ENCODE measurements around the gene FCER1G. TPM values are rescaled to one million over a fixed set of nuclear protein-coding genes. Genes with fewer than 3 reads are reported as not detected.
A peak's percentile ranks its signal among the peaks of the same experiment; 100 is the strongest.

Gene FCER1G
- total and polyA plus RNA-seq, 9 of the 15 experiments (the other 6 are each of a cell fraction or from before 2014, with no cell fraction given): 0.15 to 0.69 (median 0.31) TPM; not detected in 2

DNA sequence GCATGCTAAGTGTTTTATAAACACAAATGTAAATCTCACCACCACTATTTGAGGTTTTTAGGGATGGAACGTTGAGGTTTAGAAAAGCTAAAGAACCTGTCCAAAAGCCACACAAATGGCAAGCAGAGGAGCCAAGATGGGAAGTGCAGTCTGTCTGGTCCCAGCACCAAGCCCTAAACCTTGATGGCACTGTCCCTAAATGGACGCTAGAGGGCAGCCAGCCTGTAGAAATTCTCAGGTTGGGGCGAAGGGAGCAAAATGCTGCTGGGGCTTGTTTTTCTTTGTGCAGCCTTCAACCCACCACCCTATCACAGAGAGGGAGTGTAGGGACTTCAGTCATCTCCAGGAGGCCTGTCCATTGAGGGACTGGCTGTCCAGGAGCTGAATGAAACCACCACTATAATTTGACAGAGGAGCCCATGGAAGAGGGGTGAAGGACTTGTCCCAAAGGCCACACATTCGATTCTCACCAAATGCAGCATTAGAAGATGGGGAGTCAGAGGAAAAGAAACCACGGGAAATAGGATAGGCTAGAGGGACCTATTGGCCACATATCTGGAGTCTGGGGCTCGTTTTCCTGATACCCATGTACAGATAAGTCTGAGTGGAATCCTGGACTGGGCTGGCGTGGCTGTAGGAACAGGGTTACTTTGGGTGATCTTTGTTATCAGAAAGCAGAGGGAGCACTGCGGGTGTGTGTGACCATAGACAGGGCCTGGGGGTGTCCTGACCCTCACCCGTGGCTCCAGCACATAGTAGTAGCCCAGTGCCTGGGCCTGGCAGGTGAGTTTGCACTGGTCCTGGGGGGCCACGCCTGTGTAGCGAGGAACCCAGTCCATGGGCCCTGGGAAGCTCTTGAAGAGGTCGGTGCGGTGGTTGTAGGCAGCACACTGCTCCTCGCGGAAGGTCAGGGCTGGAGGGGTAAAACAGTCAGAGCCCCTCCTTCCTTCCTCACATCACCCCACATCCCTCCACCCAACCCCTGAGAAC lies 22.3 kb upstream of the FCER1G start (continued):
- TF ChIP-seq, protein P1, sequence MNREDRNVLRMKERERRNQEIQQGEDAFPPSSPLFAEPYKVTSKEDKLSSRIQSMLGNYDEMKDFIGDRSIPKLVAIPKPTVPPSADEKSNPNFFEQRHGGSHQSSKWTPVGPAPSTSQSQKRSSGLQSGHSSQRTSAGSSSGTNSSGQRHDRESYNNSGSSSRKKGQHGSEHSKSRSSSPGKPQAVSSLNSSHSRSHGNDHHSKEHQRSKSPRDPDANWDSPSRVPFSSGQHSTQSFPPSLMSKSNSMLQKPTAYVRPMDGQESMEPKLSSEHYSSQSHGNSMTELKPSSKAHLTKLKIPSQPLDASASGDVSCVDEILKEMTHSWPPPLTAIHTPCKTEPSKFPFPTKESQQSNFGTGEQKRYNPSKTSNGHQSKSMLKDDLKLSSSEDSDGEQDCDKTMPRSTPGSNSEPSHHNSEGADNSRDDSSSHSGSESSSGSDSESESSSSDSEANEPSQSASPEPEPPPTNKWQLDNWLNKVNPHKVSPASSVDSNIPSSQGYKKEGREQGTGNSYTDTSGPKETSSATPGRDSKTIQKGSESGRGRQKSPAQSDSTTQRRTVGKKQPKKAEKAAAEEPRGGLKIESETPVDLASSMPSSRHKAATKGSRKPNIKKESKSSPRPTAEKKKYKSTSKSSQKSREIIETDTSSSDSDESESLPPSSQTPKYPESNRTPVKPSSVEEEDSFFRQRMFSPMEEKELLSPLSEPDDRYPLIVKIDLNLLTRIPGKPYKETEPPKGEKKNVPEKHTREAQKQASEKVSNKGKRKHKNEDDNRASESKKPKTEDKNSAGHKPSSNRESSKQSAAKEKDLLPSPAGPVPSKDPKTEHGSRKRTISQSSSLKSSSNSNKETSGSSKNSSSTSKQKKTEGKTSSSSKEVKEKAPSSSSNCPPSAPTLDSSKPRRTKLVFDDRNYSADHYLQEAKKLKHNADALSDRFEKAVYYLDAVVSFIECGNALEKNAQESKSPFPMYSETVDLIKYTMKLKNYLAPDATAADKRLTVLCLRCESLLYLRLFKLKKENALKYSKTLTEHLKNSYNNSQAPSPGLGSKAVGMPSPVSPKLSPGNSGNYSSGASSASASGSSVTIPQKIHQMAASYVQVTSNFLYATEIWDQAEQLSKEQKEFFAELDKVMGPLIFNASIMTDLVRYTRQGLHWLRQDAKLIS (CRISPR knock-in tag; IDR thresholded peaks at IDR 0.05): no peak
- TF ChIP-seq, protein P2, sequence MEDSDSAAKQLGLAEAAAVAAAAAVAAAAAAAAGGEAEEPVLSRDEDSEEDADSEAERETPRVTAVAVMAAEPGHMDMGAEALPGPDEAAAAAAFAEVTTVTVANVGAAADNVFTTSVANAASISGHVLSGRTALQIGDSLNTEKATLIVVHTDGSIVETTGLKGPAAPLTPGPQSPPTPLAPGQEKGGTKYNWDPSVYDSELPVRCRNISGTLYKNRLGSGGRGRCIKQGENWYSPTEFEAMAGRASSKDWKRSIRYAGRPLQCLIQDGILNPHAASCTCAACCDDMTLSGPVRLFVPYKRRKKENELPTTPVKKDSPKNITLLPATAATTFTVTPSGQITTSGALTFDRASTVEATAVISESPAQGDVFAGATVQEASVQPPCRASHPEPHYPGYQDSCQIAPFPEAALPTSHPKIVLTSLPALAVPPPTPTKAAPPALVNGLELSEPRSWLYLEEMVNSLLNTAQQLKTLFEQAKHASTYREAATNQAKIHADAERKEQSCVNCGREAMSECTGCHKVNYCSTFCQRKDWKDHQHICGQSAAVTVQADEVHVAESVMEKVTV (CRISPR knock-in tag; IDR thresholded peaks at IDR 0.05): peak; percentile 40; the same call in 1 of the 2 replicates
- TF ChIP-seq RCOR1 (IDR thresholded peaks at IDR 0.05; ENCODE audit: borderline replicate concordance in 1 of 2, low read depth in 2 of 2, low read length in 2 of 2) (peak in 1 of 2 experiments; percentile 42; a peak in 1 of 4 replicates), OTX1 (CRISPR knock-in tag; IDR thresholded peaks at IDR 0.05) (no peak), YY1 (IDR thresholded peaks at IDR 0.05; ENCODE audit: borderline replicate concordance in 1 of 3, control insufficient read depth in 1 of 3, extremely low read depth in 1 of 3, insufficient read depth in 3 of 3, insufficient read length in 1 of 3, insufficient replicate concordance in 2 of 3, low read depth in 1 of 3, low read length in 2 of 3) (peak in 1 of 3 experiments; percentile 44), ZNF253 (CRISPR knock-in tag; conservative IDR thresholded peaks at IDR 0.05) (no peak), HDGF (IDR thresholded peaks at IDR 0.05) (peak; percentile 3; the same call in 1 of the 2 replicates), RBM15 (IDR thresholded peaks at IDR 0.05; ENCODE audit: insufficient read depth, low read length) (no peak), FOXA3 (CRISPR knock-in tag; conservative IDR thresholded peaks at IDR 0.05 in 1 of 2, IDR thresholded peaks at IDR 0.05 in 1 of 2) (no peak), NUFIP1 (IDR thresholded peaks at IDR 0.05; ENCODE audit: partially characterized antibody) (no peak)
- TF ChIP-seq, protein P3, sequence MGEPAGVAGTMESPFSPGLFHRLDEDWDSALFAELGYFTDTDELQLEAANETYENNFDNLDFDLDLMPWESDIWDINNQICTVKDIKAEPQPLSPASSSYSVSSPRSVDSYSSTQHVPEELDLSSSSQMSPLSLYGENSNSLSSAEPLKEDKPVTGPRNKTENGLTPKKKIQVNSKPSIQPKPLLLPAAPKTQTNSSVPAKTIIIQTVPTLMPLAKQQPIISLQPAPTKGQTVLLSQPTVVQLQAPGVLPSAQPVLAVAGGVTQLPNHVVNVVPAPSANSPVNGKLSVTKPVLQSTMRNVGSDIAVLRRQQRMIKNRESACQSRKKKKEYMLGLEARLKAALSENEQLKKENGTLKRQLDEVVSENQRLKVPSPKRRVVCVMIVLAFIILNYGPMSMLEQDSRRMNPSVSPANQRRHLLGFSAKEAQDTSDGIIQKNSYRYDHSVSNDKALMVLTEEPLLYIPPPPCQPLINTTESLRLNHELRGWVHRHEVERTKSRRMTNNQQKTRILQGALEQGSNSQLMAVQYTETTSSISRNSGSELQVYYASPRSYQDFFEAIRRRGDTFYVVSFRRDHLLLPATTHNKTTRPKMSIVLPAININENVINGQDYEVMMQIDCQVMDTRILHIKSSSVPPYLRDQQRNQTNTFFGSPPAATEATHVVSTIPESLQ (CRISPR knock-in tag; IDR thresholded peaks at IDR 0.05): no peak
- TF ChIP-seq, protein P4, sequence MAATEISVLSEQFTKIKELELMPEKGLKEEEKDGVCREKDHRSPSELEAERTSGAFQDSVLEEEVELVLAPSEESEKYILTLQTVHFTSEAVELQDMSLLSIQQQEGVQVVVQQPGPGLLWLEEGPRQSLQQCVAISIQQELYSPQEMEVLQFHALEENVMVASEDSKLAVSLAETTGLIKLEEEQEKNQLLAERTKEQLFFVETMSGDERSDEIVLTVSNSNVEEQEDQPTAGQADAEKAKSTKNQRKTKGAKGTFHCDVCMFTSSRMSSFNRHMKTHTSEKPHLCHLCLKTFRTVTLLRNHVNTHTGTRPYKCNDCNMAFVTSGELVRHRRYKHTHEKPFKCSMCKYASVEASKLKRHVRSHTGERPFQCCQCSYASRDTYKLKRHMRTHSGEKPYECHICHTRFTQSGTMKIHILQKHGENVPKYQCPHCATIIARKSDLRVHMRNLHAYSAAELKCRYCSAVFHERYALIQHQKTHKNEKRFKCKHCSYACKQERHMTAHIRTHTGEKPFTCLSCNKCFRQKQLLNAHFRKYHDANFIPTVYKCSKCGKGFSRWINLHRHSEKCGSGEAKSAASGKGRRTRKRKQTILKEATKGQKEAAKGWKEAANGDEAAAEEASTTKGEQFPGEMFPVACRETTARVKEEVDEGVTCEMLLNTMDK (IDR thresholded peaks at IDR 0.05; ENCODE audit: borderline replicate concordance, insufficient read depth, low read depth, low read length, poor library complexity, severe bottlenecking): no peak
- TF ChIP-seq, protein P5, sequence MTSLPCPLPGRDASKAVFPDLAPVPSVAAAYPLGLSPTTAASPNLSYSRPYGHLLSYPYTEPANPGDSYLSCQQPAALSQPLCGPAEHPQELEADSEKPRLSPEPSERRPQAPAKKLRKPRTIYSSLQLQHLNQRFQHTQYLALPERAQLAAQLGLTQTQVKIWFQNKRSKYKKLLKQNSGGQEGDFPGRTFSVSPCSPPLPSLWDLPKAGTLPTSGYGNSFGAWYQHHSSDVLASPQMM (CRISPR knock-in tag; IDR thresholded peaks at IDR 0.05): no peak
